GM23248 (cell line): Measurements from ENCODE around the gene ANXA9.

Experiments used
- EZH2 ChIP-seq: fragments of 200-600 bp; sonication (generic); IDR thresholded peaks from 2 replicates; pipeline ENCODE4 v1.6.1; 2018; ENCODE audit warnings: antibody characterized with exemption, mild to moderate bottlenecking; ENCODE audit not compliant: insufficient read depth, poor library complexity, severe bottlenecking
- EZH2phosphoT487 ChIP-seq: fragments of 200-600 bp; sonication (generic); IDR thresholded peaks from 2 replicates; pipeline ENCODE4 v1.6.1; 2018; ENCODE audit warnings: antibody characterized with exemption, moderate library complexity, mild to moderate bottlenecking, low read depth; ENCODE audit not compliant: insufficient read depth

GRCh38 chr1:150976879-150977694 is 5.0 kb upstream of the ANXA9 start:
- no peak for TF ChIP-seq EZH2
- no peak for TF ChIP-seq EZH2phosphoT487
